Upper lobe of left lung (tissue), 6 donors: Measurements from ENCODE around the gene CHI3L1. TPM values are rescaled to one million over a fixed set of nuclear protein-coding genes. Genes with fewer than 3 reads are reported as not detected.

Experiments
- ATAC-seq, 2 donors: fragments of 200-7000 bp; cut with Tn5 transposase; one replicate each; pipeline ENCODE4 v1.9.1; 2022; ENCODE audit warnings: mild to moderate bottlenecking in 2 of 2, moderate library complexity in 2 of 2; ENCODE audit not compliant: low FRiP score in 2 of 2
- DNase-seq, 2 donors: peaks; one replicate each; pipeline ENCODE4 v3.0.0-alpha.2; 2019 to 2020
- H3K27ac ChIP-seq, 4 donors: fragments of 200-600 bp; sonication (generic); one replicate each; pipeline ENCODE4 v1.5.1; 2016 to 2019
- H3K27me3 ChIP-seq, 4 donors: fragments of 200-600 bp; sonication (generic); one replicate each; pipeline ENCODE4 v1.5.1; 2017 to 2019
- H3K36me3 ChIP-seq, 4 donors: fragments of 200-600 bp; sonication (generic); one replicate each; pipeline ENCODE4 v1.5.1; 2016 to 2019
- H3K4me1 ChIP-seq, 4 donors: fragments of 200-600 bp; sonication (generic); one replicate each; pipeline ENCODE4 v1.5.1; 2018 to 2019
- H3K4me3 ChIP-seq, 4 donors: fragments of 200-600 bp; sonication (generic); one replicate each; pipeline ENCODE4 v1.5.1; 2017 to 2019; ENCODE audit warnings: mild to moderate bottlenecking in 2 of 4, moderate library complexity in 1 of 4
- H3K9me3 ChIP-seq, 4 donors: fragments of 200-600 bp; sonication (generic); one replicate each; pipeline ENCODE4 v1.5.1; 2018 to 2019
- CTCF ChIP-seq, 6 experiments: fragments of 450-650 bp in 4 of 6; fragments of 200-600 bp in 2 of 6; sonication (generic) in 2 of 6; IDR thresholded peaks; one replicate each; pipeline ENCODE4 v1.5.1; 2016 to 2019; ENCODE audit warnings: antibody characterized with exemption in 6 of 6
- EP300 ChIP-seq, 4 donors: sonication (generic); formaldehyde crosslinking; IDR thresholded peaks; one replicate each; pipeline ENCODE4 v1.5.1; 2017; ENCODE audit warnings: antibody characterized with exemption in 4 of 4, control low read depth in 2 of 4
- POLR2A ChIP-seq, 4 donors: fragments of 450-650 bp; IDR thresholded peaks; one replicate each; pipeline ENCODE4 v1.5.1; 2016 to 2017; ENCODE audit warnings: antibody characterized with exemption in 4 of 4, mild to moderate bottlenecking in 2 of 4
- POLR2AphosphoS5 ChIP-seq, 2 donors: sonication (generic); formaldehyde crosslinking; IDR thresholded peaks; one replicate each; pipeline ENCODE4 v1.5.1; 2017; ENCODE audit warnings: antibody characterized with exemption in 2 of 2
- WGBS, 2 donors: methylation state at CpG; one replicate each; pipeline ENCODE4 v1.1.5; 2017 to 2018; 5-methylcytosine and 5-hydroxymethylcytosine counted together
- total RNA-seq, 6 donors: library from RNA; depleted of rRNA in 4 of 6; stranded (reverse); fragments of >200 nt in 4 of 6; gene quantifications; one replicate each; pipeline versions ENCODE4 v1.1.0 to v1.2.1, GENCODE V29; 2016 to 2021
- donor health status: DM: no; HTN: no; CAD: no; lungs with moderate emphysema.
- donor health status: DM: no; HTN: yes; CAD: no; lungs with severe emphysema.

Gene CHI3L1
- total RNA-seq, 6 donors from 2014 or later, result 12.3 to 68.4 (median 52.4) TPM

GRCh38 chr1:203168256-203168786 lies 18.2 kb downstream of the CHI3L1 start:
- H3K9me3 ChIP-seq, result no peaks in the 10 kb centered on the region
- H3K36me3 ChIP-seq, result no peaks in the 10 kb centered on the region
- peaks cover 0 to 5% (median 0%) of the 10 kb centered on the region in 4 donors for H3K4me1 ChIP-seq
- TF ChIP-seq POLR2A (IDR thresholded peaks at IDR 0.05), result no peak
- no peak for TF ChIP-seq POLR2AphosphoS5 (IDR thresholded peaks at IDR 0.05)
- no peak for TF ChIP-seq CTCF (IDR thresholded peaks at IDR 0.05)
- no peak for ATAC-seq
- H3K27ac ChIP-seq, result no peak overlapping the region
- H3K27me3 ChIP-seq, result no peaks in the 10 kb centered on the region
- 91 to 95% methylated on average over 5 to 12 of the region's 12 CpGs for WGBS, 2 donors
- H3K4me3 ChIP-seq, result no peak overlapping the region
- no peak for DNase-seq

GRCh38 chr1:203167913-203168200 lies 18.6 kb downstream of the CHI3L1 start:
- WGBS, 2 donors, result 95% methylated on average over 5 of the region's 5 CpGs; no CpG with 5 or more reads in 1 of the 2 donors

GRCh38 chr1:203167026-203167912 lies 19.2 kb downstream of the CHI3L1 start:
- H3K27me3 ChIP-seq, result no peaks in the 10 kb centered on the region
- no peak overlapping the region for H3K4me3 ChIP-seq
- H3K4me1 ChIP-seq, result no peaks in the 10 kb centered on the region
- no peak for TF ChIP-seq EP300 (IDR thresholded peaks at IDR 0.05)
- TF ChIP-seq CTCF (IDR thresholded peaks at IDR 0.05), result no peak
- no peak for TF ChIP-seq POLR2AphosphoS5 (IDR thresholded peaks at IDR 0.05)
- no peak for TF ChIP-seq POLR2A (IDR thresholded peaks at IDR 0.05)
- H3K9me3 ChIP-seq, result no peaks in the 10 kb centered on the region
- DNase-seq (no peak), ATAC-seq (no peak)
- 73 to 85% methylated on average over 23 of the region's 23 CpGs for WGBS, 2 donors
- H3K36me3 ChIP-seq, result no peaks in the 10 kb centered on the region
- no peak overlapping the region for H3K27ac ChIP-seq

More at GRCh38 chr1:203167913-203168200, 18.6 kb downstream of the CHI3L1 start:
- DNase-seq (no peak), ATAC-seq (no peak)
- H3K27ac ChIP-seq, result no peak overlapping the region
- no peaks in the 10 kb centered on the region for H3K27me3 ChIP-seq
- H3K4me1 ChIP-seq, result peaks cover 0 to 5% (median 0%) of the 10 kb centered on the region in 4 donors
- TF ChIP-seq POLR2AphosphoS5 (IDR thresholded peaks at IDR 0.05), result no peak
- TF ChIP-seq CTCF (IDR thresholded peaks at IDR 0.05), result no peak
- TF ChIP-seq EP300 (IDR thresholded peaks at IDR 0.05), result no peak
- TF ChIP-seq POLR2A (IDR thresholded peaks at IDR 0.05), result no peak
- H3K36me3 ChIP-seq, result no peaks in the 10 kb centered on the region
- H3K4me3 ChIP-seq, result no peak overlapping the region
- H3K9me3 ChIP-seq, result no peaks in the 10 kb centered on the region

- no peak overlapping the region for H3K4me3 ChIP-seq
- no peak overlapping the region for H3K27ac ChIP-seq
- H3K9me3 ChIP-seq, result no peaks in the 10 kb centered on the region
- no peaks in the 10 kb centered on the region for H3K4me1 ChIP-seq
- DNase-seq (peak; percentile 54 to 59), ATAC-seq (peak in 1 of 2 donors; percentile 41)
- no peaks in the 10 kb centered on the region for H3K27me3 ChIP-seq
- 53 to 70% methylated on average over 8 to 12 of the region's 14 CpGs for WGBS, 2 donors
- no peaks in the 10 kb centered on the region for H3K36me3 ChIP-seq
- TF ChIP-seq EP300 (IDR thresholded peaks at IDR 0.05) (no peak), CTCF (IDR thresholded peaks at IDR 0.05) (peak in 3 of 6 experiments; percentile 15 to 42 (median 26))
Observed at GRCh38 chr1:203166192-203166940, 20.1 kb downstream of the CHI3L1 start.
